HEK293T (cell line): ENCODE measurements around the gene DNASE1L2.
"Not testable (repeated sequence)": the region's sequence is repeated elsewhere in the genome, so short reads cannot be mapped to it uniquely, and the experiment has no call there.

ENCODE experiments used
- BHLHE40 ChIP-seq: fragments of 450-650 bp; IDR thresholded peaks from 2 replicates; pipeline ENCODE4 v1.6.1; 2016; ENCODE audit warnings: mild to moderate bottlenecking, moderate library complexity, borderline replicate concordance
- ELF4 ChIP-seq: fragments of 450-650 bp; IDR thresholded peaks from 2 replicates; pipeline ENCODE4 v1.6.1; 2017; ENCODE audit warnings: antibody characterized with exemption
- FOXA1 ChIP-seq: fragments of 450-650 bp; IDR thresholded peaks from 2 replicates; pipeline ENCODE4 v1.6.1; 2016; ENCODE audit warnings: mild to moderate bottlenecking
- FOXK2 ChIP-seq: fragments of 450-650 bp; IDR thresholded peaks from 2 replicates; pipeline ENCODE4 v1.6.1; 2016; ENCODE audit warnings: mild to moderate bottlenecking
- HDGF ChIP-seq: fragments of 450-650 bp; IDR thresholded peaks from 2 replicates; pipeline ENCODE4 v1.6.1; 2017; ENCODE audit warnings: antibody characterized with exemption, borderline replicate concordance
- LEF1 ChIP-seq: fragments of 450-650 bp; IDR thresholded peaks from 2 replicates; pipeline ENCODE4 v1.6.1; 2017; ENCODE audit warnings: mild to moderate bottlenecking, borderline replicate concordance
- NFRKB ChIP-seq: fragments of 450-650 bp; IDR thresholded peaks from 2 replicates; pipeline ENCODE4 v1.6.1; 2016; ENCODE audit warnings: mild to moderate bottlenecking, moderate library complexity
- SP1 ChIP-seq: fragments of 450-650 bp; IDR thresholded peaks from 2 replicates; pipeline ENCODE4 v1.6.1; 2017
- SUZ12 ChIP-seq: fragments of 450-650 bp; IDR thresholded peaks from 2 replicates; pipeline ENCODE4 v1.6.1; 2016; ENCODE audit warnings: mild to moderate bottlenecking
- ZNF384 ChIP-seq: fragments of 450-650 bp; IDR thresholded peaks from 2 replicates; pipeline ENCODE4 v1.6.1; 2016

- TF ChIP-seq FOXK2, NFRKB, BHLHE40, ELF4, SP1, HDGF, FOXA1, SUZ12, ZNF384, LEF1: not testable (repeated sequence)
Measured at GRCh38 chr16:2240331-2240730, 4.1 kb downstream of the DNASE1L2 start.
